ENCODE measurements around the gene HS6ST3. TPM values are rescaled to one million over a fixed set of nuclear protein-coding genes. Genes with fewer than 3 reads are reported as not detected.

The HS6ST3 gene
- total and polyA plus RNA-seq, 2 of the 13 experiments (the other 11 are each of a cell fraction or from before 2014, with no cell fraction given): not detected

DNA sequence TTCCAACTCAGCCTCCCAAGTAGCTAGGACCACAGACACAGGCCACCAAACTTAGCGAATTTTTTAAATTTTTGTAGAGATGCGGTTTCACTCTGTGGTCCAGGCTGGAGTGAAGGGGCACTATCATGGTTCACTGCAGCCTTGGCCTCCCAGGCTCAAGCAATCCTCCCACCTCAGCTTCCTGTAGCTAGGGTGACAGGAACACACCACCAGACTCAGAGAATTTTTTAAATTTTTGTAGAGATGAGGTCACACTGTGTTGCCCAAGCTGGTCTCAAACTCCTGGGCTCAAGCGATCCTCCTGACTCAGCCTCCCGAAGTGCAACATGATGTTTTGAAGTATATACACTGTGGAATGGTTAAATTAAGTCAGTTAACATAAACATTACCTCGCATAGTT, 640.8 kb downstream of the HS6ST3 start (continued):
- TF ChIP-seq ZNF251 (CRISPR knock-in tag; IDR thresholded peaks at IDR 0.05): no peak
- no peak for TF ChIP-seq MTA1 (CRISPR knock-in tag; IDR thresholded peaks at IDR 0.05; ENCODE audit: borderline replicate concordance)
- no peak for TF ChIP-seq ZNF530 (CRISPR knock-in tag; IDR thresholded peaks at IDR 0.05; ENCODE audit: low read depth)
- no peak for TF ChIP-seq ZNF20 (CRISPR knock-in tag; IDR thresholded peaks at IDR 0.05)
- no peak for TF ChIP-seq RELA (CRISPR knock-in tag; IDR thresholded peaks at IDR 0.05)
- TF ChIP-seq SMAD1 (CRISPR knock-in tag; IDR thresholded peaks at IDR 0.05; ENCODE audit: borderline replicate concordance, low read depth): no peak

DNA sequence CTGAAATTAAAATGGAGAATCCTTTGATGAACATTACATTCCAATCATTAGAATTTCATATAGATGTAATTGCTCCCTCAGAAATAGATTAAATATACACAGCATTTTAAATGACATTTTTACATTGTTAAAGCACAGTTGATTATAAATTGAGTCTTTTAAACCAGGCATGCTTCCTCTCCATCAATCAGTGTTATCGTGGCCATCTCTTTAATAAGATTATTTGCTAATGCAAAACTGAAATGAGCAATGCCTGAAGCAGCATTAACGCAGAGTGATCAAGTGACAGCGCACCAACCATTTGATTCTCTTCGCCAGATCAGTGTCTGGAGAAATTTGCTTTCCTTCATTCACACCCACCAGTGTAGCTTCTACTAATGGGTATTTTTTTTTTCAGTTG, 644.6 kb downstream of the HS6ST3 start:
- CTCF ChIA-PET (ENCODE audit: low intra/inter-chr PET ratio, low total read pairs): no interaction called here
- TF ChIP-seq KLF9 (CRISPR knock-in tag; IDR thresholded peaks at IDR 0.05; ENCODE audit: low read depth) (no peak), ZNF20 (CRISPR knock-in tag; IDR thresholded peaks at IDR 0.05) (no peak), ZNF382 (CRISPR knock-in tag; IDR thresholded peaks at IDR 0.05; ENCODE audit: borderline replicate concordance) (no peak), ZNF484 (CRISPR knock-in tag; IDR thresholded peaks at IDR 0.05; ENCODE audit: borderline replicate concordance, low read depth) (no peak), EZH2 (conservative IDR thresholded peaks at IDR 0.05; ENCODE audit: low read depth, low read length) (no peak), HOXA7 (CRISPR knock-in tag; IDR thresholded peaks at IDR 0.05) (no peak)
- TF ChIP-seq, protein P1, sequence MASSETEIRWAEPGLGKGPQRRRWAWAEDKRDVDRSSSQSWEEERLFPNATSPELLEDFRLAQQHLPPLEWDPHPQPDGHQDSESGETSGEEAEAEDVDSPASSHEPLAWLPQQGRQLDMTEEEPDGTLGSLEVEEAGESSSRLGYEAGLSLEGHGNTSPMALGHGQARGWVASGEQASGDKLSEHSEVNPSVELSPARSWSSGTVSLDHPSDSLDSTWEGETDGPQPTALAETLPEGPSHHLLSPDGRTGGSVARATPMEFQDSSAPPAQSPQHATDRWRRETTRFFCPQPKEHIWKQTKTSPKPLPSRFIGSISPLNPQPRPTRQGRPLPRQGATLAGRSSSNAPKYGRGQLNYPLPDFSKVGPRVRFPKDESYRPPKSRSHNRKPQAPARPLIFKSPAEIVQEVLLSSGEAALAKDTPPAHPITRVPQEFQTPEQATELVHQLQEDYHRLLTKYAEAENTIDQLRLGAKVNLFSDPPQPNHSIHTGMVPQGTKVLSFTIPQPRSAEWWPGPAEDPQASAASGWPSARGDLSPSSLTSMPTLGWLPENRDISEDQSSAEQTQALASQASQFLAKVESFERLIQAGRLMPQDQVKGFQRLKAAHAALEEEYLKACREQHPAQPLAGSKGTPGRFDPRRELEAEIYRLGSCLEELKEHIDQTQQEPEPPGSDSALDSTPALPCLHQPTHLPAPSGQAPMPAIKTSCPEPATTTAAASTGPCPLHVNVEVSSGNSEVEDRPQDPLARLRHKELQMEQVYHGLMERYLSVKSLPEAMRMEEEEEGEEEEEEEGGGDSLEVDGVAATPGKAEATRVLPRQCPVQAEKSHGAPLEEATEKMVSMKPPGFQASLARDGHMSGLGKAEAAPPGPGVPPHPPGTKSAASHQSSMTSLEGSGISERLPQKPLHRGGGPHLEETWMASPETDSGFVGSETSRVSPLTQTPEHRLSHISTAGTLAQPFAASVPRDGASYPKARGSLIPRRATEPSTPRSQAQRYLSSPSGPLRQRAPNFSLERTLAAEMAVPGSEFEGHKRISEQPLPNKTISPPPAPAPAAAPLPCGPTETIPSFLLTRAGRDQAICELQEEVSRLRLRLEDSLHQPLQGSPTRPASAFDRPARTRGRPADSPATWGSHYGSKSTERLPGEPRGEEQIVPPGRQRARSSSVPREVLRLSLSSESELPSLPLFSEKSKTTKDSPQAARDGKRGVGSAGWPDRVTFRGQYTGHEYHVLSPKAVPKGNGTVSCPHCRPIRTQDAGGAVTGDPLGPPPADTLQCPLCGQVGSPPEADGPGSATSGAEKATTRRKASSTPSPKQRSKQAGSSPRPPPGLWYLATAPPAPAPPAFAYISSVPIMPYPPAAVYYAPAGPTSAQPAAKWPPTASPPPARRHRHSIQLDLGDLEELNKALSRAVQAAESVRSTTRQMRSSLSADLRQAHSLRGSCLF (CRISPR knock-in tag; IDR thresholded peaks at IDR 0.05; ENCODE audit: borderline replicate concordance): no peak
- TF ChIP-seq, protein P2, sequence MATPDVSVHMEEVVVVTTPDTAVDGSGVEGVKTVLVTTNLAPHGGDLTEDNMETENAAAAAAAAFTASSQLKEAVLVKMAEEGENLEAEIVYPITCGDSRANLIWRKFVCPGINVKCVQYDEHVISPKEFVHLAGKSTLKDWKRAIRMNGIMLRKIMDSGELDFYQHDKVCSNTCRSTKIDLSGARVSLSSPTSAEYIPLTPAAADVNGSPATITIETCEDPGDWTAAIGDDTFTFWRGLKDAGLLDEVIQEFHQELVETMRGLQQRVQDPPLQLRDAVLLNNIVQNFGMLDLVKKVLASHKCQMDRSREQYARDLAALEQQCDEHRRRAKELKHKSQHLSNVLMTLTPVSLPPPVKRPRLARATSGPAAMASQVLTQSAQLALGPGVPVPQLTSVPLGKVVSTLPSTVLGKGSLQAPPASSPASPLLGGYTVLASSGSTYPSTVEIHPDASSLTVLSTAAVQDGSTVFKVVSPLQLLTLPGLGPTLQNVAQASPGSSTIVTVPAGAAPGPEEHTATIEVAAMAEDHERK (CRISPR knock-in tag; IDR thresholded peaks at IDR 0.05; ENCODE audit: low read depth): no peak
- no peaks in the 10 kb centered on the region for H3K36me3 ChIP-seq (replicated peaks in 1 of 2; ENCODE audit: control insufficient read depth in 1 of 2, insufficient read depth in 2 of 2, low read length in 2 of 2)
- no peak overlapping the region for H2AFZ ChIP-seq (ENCODE audit: low read length)
- H4K20me1 ChIP-seq (ENCODE audit: insufficient read depth, low read length): no peaks in the 10 kb centered on the region
- DNase-seq (ENCODE audit: low spot score) (no peak), FAIRE-seq (no peak), ATAC-seq (no peak)
- BruUV-seq (replicated peaks): no TSS peak
- H3K9ac ChIP-seq (ENCODE audit: insufficient read depth, low read depth, low read length): no peak overlapping the region
- in situ Hi-C loops (cut with HindIII; ENCODE audit: extremely low pct_ligation_motif_present, low pct_unique_long_range_greater_than_20kb) (no loop called here), intact Hi-C loops (cut with micrococcal nuclease; ENCODE audit: unreplicated experiment) (no loop called here)
- no peaks in the 10 kb centered on the region for H3K4me1 ChIP-seq (ENCODE audit: insufficient read depth, low read length)
- H3K4me2 ChIP-seq (ENCODE audit: low read depth, low read length): no peak overlapping the region
- H3K9me3 ChIP-seq (ENCODE audit: low read length): no peaks in the 10 kb centered on the region
- H3K4me3 ChIP-seq (replicated peaks in 1 of 3; ENCODE audit: insufficient read depth in 1 of 3, low read depth in 2 of 3, low read length in 3 of 3): no peak overlapping the region
- no peak overlapping the region for H3K27ac ChIP-seq (ENCODE audit: extremely low read length, insufficient read depth, low read length)
- no peaks in the 10 kb centered on the region for H3K79me2 ChIP-seq (ENCODE audit: insufficient read depth, low read length)
- 4% methylated on average over 4 of the region's 4 CpGs for WGBS (ENCODE audit: low lambda C conversion rate)
- H3K27me3 ChIP-seq (ENCODE audit: control insufficient read depth in 1 of 2, insufficient read depth in 2 of 2, low read length in 2 of 2): no peaks in the 10 kb centered on the region
- POLR2A ChIA-PET: no interaction called here
